SK-MEL-5 (cell line): ENCODE measurements around the gene USP12. TPM values are rescaled to one million over a fixed set of nuclear protein-coding genes. Genes with fewer than 3 reads are reported as not detected.
A peak's percentile ranks its signal among the peaks of the same experiment; 100 is the strongest.
"Not testable (repeated sequence)": the region's sequence is repeated elsewhere in the genome, so short reads cannot be mapped to it uniquely, and the experiment has no call there.

Experiments used
- DNase-seq: peaks from one replicate; pipeline ENCODE4 v3.0.0-alpha.2; 2016; ENCODE audit warnings: low read depth, low spot score
- in situ Hi-C: cut with HindIII; loops from 2 replicates; pipeline ENCODE4 v1.10.0; 2016; ENCODE audit warnings: low sequenced_read_pairs, high pct_unique_total_duplicates, low pct_unique_long_range_greater_than_20kb
- total RNA-seq: library from RNA; depleted of rRNA; stranded (reverse); fragments of >200 nt; shearing (Covaris generic); gene quantifications from 2 replicates; pipeline ENCODE4 v1.2.3, GENCODE V29; 2014

The USP12 gene
- total RNA-seq, 1 experiment from 2014 or later: 20.7 TPM

DNA sequence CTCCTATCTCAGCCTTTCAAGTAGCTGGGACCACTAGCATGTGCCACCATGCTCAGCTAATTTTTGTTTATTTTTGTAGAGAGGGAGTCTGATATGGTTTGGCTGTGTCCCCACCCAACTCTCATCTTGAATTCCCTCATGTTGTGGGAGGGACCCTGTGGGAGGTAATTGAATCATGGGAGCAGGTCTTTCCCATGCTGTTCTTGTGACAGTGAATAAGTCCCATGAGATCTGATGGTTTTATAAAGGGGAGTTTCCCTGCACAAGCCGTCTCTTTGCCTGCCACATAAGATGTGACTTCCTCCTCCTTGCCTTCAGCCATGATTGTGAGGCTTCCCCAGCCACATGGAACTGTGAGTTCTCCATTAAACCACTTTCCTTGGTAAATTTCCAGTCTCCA, 20.8 kb upstream of the USP12 start:
- DNase-seq: peak; percentile 27
- in situ Hi-C loops: not testable (repeated sequence)

DNA sequence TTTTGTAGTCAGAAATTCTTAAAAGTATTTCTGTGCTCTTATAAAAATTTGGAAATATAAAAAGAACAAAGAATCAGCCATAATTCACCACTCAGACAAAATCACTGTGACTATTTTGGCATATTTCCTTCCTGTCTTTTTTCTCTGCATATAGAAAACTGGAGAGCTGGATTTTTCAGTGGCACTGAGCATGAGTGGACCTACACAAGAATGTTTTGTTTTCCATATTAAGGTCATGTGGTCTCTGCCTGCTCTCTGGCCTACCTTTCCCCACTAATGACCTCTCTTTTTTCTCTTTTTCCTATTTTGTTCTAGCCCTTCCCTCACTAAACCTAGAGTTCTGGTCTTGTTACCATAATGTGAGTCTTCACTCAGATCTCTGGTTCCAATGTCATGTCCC, 17.6 kb upstream of the USP12 start:
- no peak for DNase-seq
- in situ Hi-C loops: no loop called here

DNA sequence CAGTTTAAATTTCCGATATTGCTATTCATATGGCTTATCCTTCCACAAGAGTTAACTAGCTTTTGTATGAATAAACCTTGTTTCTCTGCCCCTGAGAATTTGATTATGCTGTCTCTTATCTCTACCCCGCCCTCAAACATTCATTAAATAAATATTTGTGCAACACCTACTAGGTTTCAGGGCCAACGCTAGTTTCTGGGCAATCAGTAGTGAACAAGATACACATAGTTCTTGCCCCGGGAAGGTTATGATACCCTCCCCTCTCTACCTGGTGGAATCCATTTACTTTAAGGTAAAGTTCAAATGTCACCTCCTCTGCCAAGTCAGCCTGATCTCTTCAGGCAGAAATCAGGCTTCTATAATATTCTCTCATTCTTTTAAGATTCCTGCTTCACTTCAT, 16.6 kb upstream of the USP12 start:
- DNase-seq: no peak
- in situ Hi-C loops: no loop called here

DNA sequence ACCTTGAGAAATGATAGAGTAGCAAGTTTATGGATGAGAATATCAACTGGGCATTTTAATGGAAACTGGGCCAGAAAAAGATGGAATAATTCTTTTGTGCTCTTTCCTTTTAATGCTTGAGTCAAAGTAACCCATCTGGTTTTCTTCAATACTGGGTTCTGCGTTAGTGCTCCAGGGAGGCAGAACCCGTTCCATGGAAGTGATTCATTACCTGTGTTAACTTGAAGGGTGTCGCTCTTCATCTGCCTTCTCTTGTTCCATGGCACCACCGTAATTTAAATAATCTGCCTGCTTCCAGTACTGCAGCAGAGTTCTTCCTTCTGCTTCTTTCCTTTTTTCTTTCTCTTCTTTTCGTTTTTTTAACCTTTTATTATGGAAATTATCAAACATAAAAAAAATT, 14.7 kb upstream of the USP12 start:
- no peak for DNase-seq
- in situ Hi-C loops: no loop called here

DNA sequence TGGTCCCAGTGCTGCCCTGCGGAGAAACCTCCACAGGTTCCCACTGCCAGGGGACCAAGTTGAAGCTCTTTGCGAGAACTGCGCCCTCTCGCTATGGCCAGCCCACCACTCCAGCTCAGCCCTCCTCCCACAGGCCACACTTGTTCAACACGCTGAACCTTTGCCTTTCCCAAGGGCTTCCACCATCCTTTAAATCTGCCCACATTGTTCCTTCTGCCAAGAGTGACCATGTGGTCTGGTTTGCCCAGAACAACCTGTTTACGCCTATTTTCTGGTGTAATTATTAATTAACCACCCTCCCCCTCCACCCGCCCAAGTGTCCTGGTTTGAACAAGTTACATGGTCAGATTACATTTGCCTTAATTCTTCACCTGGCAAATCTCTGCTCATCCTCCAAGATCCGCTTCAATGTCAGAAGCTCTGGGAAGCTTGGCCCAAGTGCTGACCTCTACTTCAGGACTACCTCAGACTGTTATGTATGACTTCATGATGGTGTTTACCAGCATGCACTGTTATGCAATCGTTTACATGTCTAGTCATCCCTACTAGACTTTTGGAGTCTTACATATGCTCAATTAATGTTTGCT, 12.0 kb upstream of the USP12 start:
- in situ Hi-C loops: no loop called here

DNA sequence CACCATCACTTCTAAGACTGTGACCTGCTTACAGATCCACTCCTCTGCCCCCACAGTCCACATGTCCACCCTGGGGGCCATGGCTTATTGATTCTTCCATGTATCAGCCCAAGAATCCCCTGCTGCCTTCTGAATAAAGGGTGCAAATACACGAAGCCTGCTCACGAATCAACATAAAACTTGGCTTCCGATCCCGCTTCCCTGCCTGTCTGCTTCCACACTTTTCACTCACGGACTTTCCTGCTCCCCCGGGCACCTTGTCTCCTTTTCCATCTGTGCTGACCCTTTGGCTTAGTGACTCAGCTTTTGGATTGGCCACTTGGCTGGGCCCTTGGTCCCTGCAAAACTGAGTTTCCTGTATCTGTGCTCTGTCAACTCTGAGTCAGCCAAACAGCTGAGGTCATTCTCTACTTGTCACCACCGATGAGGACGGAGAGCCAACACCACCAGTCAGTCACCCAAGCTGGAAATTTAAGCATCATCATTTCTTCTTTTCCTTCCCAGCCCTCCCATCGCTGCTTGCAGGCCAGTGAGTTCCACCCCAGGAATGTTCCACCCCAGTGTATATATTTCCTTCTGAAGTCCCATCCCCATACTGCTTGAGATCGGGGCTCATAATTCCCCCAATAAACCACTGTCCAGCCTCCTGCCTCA, 11.4 kb upstream of the USP12 start:
- no peak for DNase-seq
- in situ Hi-C loops: no loop called here

More for the DNA sequence above, 12.0 kb upstream of the USP12 start:
- no peak for DNase-seq

DNA sequence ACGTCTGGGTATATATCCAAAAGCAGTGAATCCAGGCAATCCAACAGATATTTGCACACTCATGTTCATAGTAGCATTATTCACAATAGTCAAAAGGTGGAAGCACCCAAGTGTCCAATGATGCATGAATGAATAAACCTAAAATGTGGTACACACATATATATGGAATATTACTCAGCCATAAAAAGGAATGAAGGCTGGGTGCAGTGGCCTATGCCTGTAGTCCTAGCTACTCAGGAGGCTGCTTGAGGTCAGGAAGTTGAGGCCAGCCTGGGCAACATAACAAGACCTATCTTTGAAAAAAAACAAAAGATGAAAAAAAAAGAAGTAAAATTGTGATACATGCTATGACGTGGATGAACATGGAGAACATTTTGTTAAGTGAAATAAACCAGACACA, 10.4 kb upstream of the USP12 start:
- DNase-seq: no peak
- in situ Hi-C loops: no loop called here

DNA sequence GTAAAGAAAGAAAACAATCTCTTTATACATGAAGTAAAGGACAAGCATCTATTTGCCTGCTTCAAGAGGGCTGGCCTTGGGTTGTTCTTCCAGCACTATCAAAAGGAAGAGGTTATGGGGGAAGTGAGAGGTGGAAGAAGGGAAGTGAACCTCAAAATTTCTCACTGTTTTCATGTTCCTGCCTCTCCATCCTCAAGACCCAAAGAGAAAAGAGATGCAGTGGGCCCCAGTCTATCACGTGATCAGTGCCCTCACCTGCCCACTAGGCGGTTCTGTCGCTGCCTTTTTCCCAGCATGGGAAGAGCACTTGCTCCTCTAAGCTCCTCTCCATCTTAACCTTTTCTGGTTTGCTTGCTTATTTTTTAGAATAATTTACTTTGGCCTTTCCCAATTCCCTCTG, 6.2 kb upstream of the USP12 start:
- no peak for DNase-seq
- in situ Hi-C loops: no loop called here

DNA sequence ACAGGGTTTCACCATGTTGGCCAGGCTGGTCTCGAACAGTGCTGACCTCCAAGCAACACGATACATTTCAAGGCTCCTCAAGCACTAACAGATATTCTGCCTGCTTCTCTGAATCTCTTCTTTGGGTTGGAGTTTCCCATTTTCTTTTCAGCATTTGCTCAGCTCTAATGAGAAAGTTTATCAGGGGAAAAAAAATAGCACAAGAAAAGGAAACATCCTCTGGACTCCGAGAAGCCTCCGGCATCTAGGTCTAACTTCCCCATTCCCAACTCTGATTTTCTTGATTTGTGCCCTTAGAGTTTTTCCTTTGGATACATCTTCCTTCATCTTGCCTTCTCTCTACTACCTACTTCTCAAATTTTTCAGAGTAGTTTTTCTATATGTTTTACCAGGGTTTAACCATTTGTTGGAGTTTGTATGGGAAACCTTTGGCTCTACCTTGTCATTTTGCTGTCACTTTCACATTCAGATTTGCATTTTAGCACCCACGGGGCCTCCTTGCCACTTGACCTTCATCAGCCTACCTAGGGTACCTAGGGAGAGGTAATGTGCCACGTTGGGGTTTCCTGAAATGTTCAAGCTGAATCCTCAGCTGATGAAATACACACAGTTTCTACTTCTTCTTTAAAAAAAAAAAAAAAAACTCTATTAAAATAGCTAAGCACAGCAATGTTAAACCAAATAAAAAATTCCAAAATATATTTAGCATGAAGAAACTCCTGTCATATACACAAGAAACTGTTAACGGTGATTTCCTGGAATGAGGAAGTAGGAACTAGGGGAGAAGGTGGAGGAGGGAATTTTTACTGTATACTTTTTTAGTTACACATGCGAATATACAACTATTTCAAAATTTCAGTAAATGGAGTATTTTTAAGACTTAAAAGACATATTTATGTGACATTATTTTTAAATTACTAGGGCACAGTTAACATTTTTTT, 5.1 kb upstream of the USP12 start:
- in situ Hi-C loops: no loop called here
- DNase-seq: no peak

DNA sequence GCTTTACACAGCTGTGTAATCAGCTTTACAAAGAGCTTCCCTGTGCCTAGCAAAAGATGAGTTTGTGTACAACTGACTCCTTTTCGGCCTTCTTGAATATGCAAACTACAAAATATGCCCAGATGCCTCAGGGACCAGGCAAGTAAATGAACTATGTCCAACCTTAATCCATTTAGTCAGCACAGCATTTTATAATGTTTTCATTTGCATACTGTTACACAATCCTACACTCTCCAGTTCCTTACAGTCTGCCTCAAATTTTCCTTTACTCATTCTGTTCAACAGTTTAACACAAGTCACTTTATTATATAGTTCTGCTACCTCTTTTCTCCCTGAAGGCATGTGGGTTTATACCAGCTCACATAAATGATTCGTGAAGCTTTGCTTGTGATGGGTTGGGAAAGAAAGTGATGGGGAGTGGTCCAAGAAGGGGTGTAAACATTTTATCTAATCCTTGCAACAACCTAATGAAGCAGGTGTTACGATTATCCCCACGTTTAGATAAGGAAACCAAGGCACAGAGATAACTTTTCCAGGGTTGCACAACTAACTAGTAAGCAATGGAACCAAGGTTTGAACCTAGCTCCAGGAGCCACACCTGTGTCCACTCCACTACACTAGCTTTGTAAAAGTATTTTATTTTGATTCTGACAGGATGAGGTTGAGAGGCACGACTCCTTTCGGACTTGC, 3.3 kb upstream of the USP12 start:
- in situ Hi-C loops: no loop called here
- DNase-seq: no peak

DNA sequence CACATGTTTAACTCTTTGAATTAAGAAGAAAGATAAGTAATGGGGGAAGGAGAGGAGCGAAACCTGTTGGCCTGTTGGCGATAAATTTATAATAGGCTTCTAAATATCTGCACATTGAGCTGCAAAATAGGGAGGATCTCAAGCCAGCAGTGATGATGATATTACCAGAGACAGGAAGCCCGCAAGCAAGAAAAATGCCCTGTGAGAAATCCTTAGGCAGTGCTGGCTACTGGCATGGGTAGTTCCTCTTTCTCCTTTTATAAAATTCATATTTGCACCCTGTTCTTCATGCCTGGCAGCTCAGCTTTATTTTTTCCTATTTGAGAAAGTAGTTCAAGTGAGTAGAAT, 858 bp upstream of the USP12 start:
- in situ Hi-C loops: no loop called here
- DNase-seq: peak; percentile 23

DNA sequence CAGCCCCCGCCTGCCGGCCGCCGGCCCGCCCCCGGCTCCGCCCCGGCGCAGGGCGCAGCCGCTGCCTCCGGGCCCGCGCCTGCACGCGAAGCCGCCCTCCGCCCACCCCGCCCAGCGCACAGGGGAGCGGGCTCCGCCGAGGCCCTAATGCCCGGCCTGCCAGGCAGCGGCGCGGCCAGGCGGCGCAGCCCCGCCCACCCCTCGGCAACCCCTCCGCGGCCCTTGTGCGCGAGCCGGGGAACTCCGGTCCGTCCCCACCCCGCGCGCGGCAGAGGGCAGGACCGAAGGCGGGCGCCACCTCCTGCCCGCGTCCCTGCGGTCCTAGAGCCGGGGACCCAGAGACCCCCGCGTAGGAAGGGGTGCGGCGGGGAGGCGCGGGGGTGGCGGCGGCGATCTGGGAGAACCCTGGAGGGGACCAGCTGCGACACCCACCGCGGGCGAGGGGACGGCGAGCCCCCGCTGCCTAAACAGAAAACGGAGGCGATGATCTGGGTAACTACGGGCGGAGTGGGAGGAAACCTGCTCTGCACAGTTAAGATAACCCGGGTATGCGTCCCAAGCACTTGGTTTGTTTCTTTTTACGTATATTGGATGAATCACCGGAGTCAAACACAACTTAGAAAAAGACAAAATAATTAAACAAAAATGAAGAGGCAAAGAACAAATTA, 350 bp upstream of the USP12 start:
- peak; percentile 90 for DNase-seq
- in situ Hi-C loops: no loop called here

DNA sequence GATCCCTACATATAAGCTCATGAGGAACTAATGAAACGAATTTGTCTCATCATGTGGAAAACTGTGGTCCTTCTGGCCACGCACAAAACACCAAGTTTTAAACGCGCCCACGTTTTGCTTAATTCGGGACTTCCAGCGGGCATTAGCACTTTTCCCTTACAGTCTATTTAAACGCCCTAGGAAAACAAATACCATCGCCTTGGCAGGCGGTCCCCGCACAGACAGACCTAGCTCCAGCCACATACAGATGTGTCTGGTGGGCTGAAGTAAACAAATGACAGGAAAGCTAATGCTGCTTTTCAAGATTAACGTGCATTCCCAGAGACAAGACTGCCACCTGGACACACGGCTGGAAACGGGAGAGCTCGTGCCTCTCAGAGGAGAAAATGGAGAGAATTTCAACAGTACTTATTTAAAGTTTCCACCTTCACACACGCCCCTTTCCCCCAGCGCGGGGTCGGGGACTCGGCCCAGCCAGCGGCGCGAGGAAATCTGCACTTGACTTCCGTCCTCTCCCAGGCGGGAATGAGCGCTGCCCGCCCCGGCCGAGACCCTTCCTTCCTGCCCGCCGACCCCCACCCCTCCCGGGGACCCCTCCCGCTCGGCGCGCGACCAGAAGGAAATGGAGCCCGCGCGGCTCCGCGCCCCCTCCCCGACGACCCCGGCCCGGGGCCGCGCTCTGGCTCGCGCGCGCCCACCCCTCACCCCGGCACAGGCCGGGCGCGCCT, 931 bp downstream of the USP12 start:
- in situ Hi-C loops: no loop called here
- DNase-seq: peak; percentile 36

DNA sequence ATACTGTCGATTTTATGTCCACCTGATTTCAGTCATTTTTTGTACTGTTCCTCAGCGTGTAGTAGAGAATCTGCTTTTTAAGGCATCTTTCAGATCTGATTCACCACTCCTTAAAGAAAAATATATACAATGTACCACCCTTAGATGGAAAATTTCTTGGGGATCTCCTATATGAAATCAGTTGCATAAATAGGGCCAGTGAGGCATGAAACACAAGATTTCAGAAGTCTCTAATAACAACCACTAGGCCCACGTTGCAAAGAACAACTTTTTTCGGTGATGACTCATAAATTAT, 1.4 kb downstream of the USP12 start:
- DNase-seq: no peak
- in situ Hi-C loops: no loop called here

DNA sequence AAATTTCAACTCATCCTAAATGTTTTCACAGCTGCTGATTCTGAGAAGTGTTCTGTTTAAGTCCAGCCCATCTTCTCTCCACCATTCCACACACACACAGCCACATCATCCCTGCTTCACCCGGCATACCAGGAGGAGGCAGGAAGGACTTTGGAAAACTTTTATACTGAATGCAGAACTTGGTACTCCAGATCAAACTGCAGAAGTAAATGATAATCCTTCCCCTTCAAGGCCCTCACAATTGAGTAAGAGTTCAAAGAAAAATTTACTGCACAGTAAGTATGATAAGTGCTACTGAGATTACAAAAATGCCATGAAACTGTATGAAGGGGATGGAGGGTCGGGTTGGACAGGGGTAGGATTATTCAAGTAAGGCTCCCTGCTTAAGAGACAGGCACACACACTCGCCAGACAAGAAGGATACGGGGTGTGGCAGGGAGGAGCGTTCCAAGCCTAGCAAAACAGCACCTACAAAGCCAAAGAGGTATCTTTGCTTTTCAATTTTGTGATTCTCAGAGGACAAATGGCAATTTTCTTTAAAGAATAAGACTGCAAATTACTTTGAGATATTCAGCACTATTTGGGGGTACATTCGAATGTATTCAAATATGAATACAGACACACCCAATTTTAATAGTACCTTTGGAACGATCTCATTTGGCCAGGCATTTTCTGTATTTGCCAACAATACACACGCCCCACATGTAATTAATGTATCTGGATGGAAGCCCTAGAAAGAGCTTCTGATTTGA, 2.5 kb downstream of the USP12 start:
- in situ Hi-C loops: no loop called here
- no peak for DNase-seq

DNA sequence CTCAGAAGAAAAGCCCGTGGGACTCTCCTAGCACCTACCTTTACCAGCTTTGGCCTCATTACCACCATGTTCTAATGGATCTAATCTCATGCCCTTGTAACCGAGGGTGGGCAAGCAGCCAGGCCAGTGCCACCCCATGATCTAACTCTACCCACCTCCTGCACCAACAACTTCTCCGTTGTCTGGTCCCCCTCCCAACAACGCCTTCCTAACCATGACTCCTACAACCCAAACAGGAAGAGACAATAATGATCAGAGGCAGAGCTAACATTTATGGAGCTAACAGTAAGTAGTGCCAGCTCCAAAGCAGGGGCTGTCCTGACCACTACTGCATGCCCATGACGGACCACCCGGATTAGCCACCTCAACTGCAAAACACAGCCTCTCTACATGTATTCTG, 3.5 kb downstream of the USP12 start:
- no peak for DNase-seq
- in situ Hi-C loops: no loop called here

DNA sequence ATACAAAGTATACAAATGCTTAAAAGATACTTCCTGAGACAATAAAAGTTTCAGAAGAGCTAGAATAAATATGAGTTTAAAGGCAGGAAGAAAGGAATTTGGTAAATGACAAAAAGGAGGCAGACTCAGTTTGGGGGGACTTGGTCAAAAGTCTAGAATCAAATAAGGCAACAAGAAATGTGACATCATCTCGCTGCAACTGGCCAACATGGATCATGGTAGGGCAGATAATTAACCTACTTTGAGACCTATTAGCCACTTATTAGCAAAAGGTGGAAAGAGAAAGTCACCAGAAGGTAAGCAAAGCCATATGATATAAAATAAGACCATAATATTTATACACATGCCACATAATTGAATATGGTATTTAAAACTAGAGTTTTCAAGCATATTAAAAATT, 5.3 kb downstream of the USP12 start:
- in situ Hi-C loops: no loop called here
- DNase-seq: no peak
